Nucleus accumbens (tissue), 56 donors: ENCODE data around the gene ZMYND19.
A peak's percentile ranks its signal among the peaks of the same experiment; 100 is the strongest.
"Not testable (repeated sequence)": the region's sequence is repeated elsewhere in the genome, so short reads cannot be mapped to it uniquely, and the experiment has no call there.

Experiments
- DNase-seq, 56 donors: peaks; one replicate each; lab custom pipeline; 2025; lab: John Stamatoyannopoulos, UW

ZMYND19 gene

DNA sequence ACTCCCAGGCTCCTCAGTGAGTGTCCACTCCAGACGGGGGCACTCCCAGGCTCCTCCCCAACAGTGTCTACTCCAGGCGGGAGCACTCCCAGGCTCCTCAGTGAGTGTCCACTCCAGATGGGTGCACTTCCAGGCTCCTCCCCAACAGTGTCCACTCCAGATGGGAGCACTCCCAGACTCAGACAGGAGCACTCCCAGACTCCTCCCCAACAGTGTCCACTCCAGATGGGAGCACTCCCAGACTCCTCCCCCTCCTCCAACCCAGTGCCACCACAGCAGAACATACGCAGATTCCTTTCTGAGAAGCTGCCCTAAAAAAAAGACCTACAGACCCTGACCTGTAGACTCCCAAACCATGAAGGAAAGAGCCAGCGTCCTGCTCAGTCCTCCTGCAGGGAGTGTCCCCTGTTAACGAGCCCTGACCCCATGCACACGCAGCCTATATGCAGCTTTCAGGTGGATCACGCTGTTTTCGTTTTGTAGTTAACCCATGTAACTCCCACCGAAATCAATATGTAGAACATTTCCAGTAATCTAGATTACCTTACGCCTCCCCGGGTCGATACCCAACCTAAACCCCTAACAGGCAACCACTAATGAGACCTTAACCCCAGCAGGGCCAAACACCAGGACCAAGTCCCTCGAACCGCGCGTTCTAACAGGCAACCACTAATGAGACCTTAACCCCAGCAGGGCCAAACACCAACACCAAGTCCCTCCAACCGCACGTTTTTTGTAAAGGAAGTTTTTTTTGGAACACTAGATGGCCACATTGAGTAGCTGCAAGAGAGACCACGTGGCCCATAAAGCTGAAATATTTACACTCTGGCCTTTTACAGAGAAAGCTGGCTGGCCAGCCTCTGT is 55.8 kb downstream of the ZMYND19 start:
- DNase-seq = peak in 2 of 56 donors; percentile 12 to 19

DNA sequence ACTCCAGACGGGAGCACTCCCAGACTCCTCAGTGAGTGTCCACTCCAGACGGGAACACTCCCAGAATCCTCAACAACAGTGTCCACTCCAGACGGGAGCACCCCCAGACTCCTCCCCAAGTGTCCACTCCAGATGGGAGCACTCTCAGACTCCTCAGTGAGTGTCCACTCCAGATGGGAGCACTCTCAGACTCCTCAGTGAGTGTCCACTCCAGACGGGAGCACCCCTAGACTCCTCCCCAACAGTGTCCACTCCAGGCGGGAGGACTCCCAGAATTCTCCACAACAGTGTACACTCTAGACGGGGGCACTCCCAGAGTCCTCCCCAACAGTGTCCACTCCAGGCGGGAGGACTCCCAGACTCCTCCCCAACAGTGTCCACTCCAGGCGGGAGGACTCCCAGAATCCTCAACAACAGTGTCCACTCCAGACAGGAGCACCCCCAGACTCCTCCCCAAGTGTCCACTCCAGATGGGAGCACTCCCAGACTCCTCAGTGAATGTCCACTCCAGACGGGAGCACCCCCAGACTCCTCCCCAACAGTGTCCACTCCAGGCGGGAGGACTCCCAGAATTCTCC is 57.3 kb downstream of the ZMYND19 start:
- not testable (repeated sequence) for DNase-seq
